ENCODE results near the gene GPRIN1.
"Not testable (repeated sequence)": the region's sequence is repeated elsewhere in the genome, so short reads cannot be mapped to it uniquely, and the experiment has no call there.

GPRIN1 gene

GRCh38 chr5:176561259-176561658, 48.7 kb downstream of the GPRIN1 start:
- DNase-seq (ENCODE audit: low spot score), result no peak
- CTCF ChIA-PET, result interaction anchor here (0.6 to 1.2 kb wide), 2 partner anchors 17 to 66 kb away, joined by 4 to 6 read pairs; no protein-coding TSS in a partner anchor
- no peak overlapping the region for H3K27ac ChIP-seq
- POLR2A ChIA-PET (ENCODE audit: low non-redundant PET), result interaction anchor here (0.7 kb wide), 1 partner anchor 21 kb away, joined by 15 read pairs; no protein-coding TSS in a partner anchor
- TF ChIP-seq CTCF (conservative IDR thresholded peaks at IDR 0.05; ENCODE audit: low read depth), result no peak

GRCh38 chr5:176560364-176560763, 49.6 kb downstream of the GPRIN1 start:
- ChIA-PET CTCF (no interaction called here), POLR2A (ENCODE audit: low non-redundant PET) (no interaction called here)
- H3K27ac ChIP-seq, result no peak overlapping the region
- TF ChIP-seq CTCF (conservative IDR thresholded peaks at IDR 0.05; ENCODE audit: low read depth), result no peak
- DNase-seq (ENCODE audit: low spot score), result no peak

GRCh38 chr5:176559683-176560082, 50.3 kb downstream of the GPRIN1 start:
- TF ChIP-seq CTCF (conservative IDR thresholded peaks at IDR 0.05; ENCODE audit: low read depth), result no peak
- H3K27ac ChIP-seq, result no peak overlapping the region
- ChIA-PET POLR2A (ENCODE audit: low non-redundant PET) (no interaction called here), CTCF (interaction anchor here (0.6 kb wide), 1 partner anchor 40 kb away, joined by 3 read pairs; no protein-coding TSS in a partner anchor)
- no peak for DNase-seq (ENCODE audit: low spot score)

GRCh38 chr5:176557846-176558245, 52.1 kb downstream of the GPRIN1 start:
- POLR2A ChIA-PET (ENCODE audit: low non-redundant PET), result interaction anchor here (0.6 kb wide), 1 partner anchor 14 kb away, joined by 5 read pairs; no protein-coding TSS in a partner anchor
- TF ChIP-seq CTCF (conservative IDR thresholded peaks at IDR 0.05; ENCODE audit: low read depth), result no peak
- CTCF ChIA-PET, result interaction anchor here (0.6 kb wide), 1 partner anchor 31 kb away, joined by 4 read pairs; no protein-coding TSS in a partner anchor

GRCh38 chr5:176553260-176554085, 56.5 kb downstream of the GPRIN1 start:
- CTCF ChIA-PET, result interaction anchor here (0.6 kb wide), 1 partner anchor 19 kb away, joined by 3 read pairs; no protein-coding TSS in a partner anchor
- DNase-seq (ENCODE audit: low spot score), result peak; percentile 92
- POLR2A ChIA-PET (ENCODE audit: low non-redundant PET), result no interaction called here
- no peak for TF ChIP-seq CTCF (conservative IDR thresholded peaks at IDR 0.05; ENCODE audit: low read depth)
- H3K27ac ChIP-seq, result peak overlapping the region; percentile 74

More at GRCh38 chr5:176557846-176558245, 52.1 kb downstream of the GPRIN1 start:
- no peak for DNase-seq (ENCODE audit: low spot score)
- no peak overlapping the region for H3K27ac ChIP-seq

GRCh38 chr5:176552332-176552869, 57.6 kb downstream of the GPRIN1 start:
- ChIA-PET CTCF (interaction anchor here (0.5 to 0.6 kb wide), 2 partner anchors 9 to 18 kb away, joined by 3 read pairs; no protein-coding TSS in a partner anchor), POLR2A (ENCODE audit: low non-redundant PET) (no interaction called here)
- peak overlapping the region; percentile 74 for H3K27ac ChIP-seq
- no peak for DNase-seq (ENCODE audit: low spot score)
- TF ChIP-seq CTCF (conservative IDR thresholded peaks at IDR 0.05; ENCODE audit: low read depth), result no peak

GRCh38 chr5:176550937-176551336, 59.0 kb downstream of the GPRIN1 start:
- peak overlapping the region; percentile 8; the same call in 1 of the 2 replicates for H3K27ac ChIP-seq
- CTCF ChIA-PET, result interaction anchor here (0.5 kb wide), 1 partner anchor 22 kb away, joined by 3 read pairs; no protein-coding TSS in a partner anchor
- POLR2A ChIA-PET (ENCODE audit: low non-redundant PET); DNase-seq (ENCODE audit: low spot score): not testable (repeated sequence)

Measured in RWPE1 (cell line).